ENCODE results near the gene NTM.

Gene NTM

DNA sequence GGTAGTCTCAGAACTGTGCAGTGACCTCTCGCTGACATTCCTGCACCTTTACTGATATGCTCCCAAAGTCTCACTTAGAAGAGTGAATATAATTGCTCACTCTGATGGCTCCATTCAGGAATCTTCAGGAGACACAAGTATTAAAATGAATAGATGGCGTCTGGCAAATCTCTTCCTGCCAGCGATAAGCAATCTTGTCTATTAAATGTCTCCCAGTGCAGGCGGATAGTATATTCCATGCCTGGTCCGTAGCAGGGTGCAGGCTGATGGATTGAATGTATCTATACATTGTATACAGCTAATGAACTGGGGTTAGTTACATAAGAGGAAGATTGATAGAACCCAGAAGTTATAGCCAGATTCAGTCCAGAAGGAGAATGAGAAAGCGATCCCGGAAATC lies 575.3 kb downstream of the NTM start:
- no peak for DNase-seq

GRCh38 chr11:131947511-131947910 lies 577.1 kb downstream of the NTM start:
- no peak for DNase-seq

DNA sequence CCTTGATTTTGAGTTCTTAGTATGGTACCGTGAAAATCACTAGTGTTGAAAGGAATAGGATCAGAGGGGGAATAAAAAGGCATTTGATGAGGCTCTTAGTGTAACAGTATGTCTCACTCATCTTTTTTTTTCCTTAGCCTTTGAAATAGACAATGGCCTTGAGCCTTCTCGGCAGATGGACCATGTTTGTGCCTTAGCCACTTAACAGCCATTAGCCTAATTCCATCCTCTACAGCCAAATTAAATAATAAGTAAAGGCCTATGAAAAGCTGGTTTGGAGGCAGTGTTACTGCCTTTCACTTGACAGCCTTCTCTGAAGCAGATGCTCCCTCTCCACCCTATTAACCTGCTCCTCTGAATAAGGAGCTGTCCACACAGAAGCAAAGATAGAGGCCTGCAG lies 580.7 kb downstream of the NTM start:
- DNase-seq = no peak

DNA sequence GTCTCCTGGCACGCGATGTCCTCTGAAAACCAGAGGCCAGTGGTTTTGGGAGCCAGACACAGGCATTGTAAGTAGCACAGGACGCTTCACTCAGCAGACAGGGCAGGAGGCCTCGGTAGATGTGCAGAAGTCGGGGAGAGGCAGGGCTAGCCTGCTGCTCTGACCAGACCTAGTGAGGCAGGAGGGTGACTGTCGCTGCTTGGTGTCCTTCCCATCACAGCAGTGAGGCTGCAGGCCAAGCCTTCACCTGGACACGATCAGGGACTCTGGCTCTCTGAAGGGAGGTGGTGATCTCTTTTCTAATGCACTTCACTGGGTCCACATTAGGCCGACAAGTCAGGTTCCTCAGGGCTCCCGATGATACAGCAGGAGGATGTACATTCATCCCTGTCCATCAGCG lies 583.7 kb downstream of the NTM start:
- DNase-seq = no peak

GRCh38 chr11:131955904-131956303 lies 585.5 kb downstream of the NTM start:
- no peak for DNase-seq

GRCh38 chr11:131957201-131957600 lies 586.8 kb downstream of the NTM start:
- no peak for DNase-seq

GRCh38 chr11:131957875-131958274 lies 587.5 kb downstream of the NTM start:
- no peak for DNase-seq

- no peak for DNase-seq
Measured at GRCh38 chr11:131962818-131963217, 592.4 kb downstream of the NTM start.

DNA sequence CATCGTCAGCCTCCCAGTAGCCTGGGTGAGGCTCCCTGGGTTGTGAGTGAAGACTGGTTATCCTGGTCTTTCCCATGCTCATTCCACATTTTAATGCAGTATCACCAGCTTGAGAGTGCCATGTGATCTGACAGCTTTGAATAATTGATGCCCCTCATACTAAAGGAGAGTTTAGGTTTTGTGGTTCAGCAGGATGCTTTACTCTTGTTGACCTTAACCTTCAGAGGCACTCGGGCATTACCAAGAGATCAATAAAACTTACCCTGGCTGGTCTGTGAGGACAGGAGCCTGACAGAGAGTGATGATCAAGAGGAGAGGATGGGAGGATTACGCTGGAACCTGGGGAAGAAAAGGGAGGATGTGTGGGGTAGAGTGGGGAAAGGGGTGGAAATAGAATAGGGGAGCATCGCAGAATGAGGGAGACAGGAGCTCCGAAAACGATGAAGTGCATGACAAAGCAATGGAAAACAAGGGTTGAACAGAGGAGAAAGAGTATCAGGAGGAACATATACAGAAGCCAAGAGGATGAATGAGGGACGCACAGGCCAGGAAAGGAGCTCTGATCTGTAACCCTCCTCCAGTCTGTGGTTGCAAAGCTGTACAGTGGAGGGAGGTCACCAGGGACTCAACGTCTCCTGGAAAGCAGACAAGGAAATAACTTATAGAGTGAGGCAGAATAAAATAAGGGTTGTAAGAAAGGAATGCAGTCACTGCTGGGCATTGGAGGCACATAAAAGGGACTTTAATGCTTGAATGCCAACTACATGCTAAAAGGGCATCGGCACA lies 594.5 kb downstream of the NTM start:
- no peak for DNase-seq

GRCh38 chr11:131965504-131965903 lies 595.1 kb downstream of the NTM start:
- DNase-seq = no peak

- no peak for DNase-seq
Measured at GRCh38 chr11:131966667-131967066, 596.3 kb downstream of the NTM start.

- no peak for DNase-seq
Measured at GRCh38 chr11:131969261-131969660, 598.8 kb downstream of the NTM start.

DNA sequence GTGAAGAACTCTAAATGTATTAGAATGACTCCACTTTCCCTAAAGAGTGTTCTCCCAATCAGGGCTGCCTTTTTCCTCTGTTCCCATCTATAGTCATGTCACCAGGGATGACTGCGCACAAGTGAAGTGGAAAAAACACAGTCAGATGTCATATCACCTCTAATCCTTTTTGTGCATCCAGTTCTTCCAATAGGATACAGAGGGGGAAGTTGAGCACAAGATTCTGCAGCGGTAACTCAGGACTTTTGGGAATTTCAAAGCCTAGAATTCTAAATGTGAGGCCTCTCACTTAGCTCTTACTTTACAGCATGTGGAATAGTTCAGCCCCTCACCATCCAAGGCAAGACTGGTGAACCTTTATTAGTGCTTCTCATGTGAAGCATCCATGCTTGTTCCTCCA lies 602.6 kb downstream of the NTM start:
- DNase-seq = no peak

DNA sequence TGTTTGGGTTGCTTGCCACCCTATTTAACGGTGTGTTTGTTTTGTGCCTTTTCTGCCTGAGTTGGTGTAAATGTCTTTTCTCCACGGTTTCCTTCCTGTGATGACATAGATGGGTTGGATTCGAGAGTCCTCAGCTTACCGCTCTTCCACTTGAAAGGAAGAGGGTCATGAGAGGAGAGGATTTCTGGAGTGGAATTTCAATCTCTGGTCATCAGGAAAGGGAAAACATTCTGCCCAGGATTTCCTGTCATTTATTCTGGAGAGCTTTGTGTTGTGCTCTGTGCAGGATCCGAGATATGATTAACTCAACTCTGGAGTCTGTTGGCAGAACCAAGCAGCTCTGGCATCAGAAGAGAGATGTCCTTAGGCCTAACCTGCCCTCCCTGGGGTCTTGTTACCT lies 605.2 kb downstream of the NTM start:
- DNase-seq = no peak

DNA sequence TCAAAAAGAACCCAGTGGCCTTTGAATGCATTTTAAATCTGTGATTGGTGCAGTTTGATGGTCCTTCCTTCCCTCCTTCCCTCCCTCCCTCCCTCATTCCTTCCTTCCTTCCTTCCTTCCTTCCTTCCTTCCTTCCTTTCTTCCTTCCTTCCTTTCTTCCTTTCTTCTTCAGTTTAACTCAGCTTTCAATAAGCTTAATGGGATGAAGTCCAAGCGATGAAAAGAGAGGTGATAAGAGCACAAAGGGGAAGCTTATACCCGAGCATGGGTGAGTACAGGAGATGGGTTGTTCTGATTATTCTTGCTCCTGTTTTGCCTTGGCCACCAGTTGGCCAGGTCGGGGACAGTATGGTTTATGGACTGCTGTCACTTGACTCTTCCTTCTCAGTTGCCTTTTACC lies 605.6 kb downstream of the NTM start:
- no peak for DNase-seq

- DNase-seq = no peak
Measured at GRCh38 chr11:131977231-131977630, 606.8 kb downstream of the NTM start.

DNA sequence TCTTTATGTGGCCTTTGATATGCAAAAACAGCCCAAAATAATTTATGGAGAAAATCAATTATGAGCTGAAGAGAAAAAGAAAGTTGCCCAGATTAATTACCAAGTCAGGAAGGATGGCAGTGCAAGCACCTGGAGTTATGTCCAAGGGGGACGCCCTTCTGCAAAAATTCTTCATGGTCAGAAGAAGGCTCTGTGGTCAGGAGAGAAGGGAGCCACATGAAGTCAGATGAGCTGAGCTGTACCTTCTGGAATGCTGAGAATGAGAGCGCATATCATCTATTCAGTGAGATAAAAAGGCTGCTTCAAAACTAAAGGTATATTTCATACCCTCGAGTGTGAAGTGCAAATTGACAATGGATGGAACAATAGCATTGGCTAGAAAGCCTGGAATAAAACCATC lies 607.4 kb downstream of the NTM start:
- no peak for DNase-seq

- no peak for DNase-seq
Measured at GRCh38 chr11:131978351-131978750, 607.9 kb downstream of the NTM start.

DNA sequence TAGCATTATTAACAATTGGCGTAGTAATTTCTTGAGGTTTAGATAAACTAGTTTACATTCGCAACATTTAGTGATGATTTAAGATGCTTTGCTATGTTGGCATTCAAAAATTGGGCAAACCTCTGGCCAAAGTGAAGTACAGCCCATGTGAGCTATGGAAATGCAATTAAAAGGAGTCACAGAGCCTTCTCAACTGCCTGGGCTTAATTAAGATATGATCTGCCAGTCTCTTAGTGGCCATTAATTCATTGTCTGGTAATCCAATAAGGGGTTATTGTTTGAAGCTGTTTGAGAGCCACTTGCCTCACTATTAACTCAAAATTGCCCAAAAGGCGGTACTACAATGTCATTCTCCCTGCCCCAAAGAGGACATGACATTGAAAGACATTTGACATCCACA lies 608.9 kb downstream of the NTM start:
- no peak for DNase-seq

GRCh38 chr11:131980199-131980598 lies 609.8 kb downstream of the NTM start:
- no peak for DNase-seq

- DNase-seq = no peak
Measured at GRCh38 chr11:131980888-131981668, 610.7 kb downstream of the NTM start.

DNA sequence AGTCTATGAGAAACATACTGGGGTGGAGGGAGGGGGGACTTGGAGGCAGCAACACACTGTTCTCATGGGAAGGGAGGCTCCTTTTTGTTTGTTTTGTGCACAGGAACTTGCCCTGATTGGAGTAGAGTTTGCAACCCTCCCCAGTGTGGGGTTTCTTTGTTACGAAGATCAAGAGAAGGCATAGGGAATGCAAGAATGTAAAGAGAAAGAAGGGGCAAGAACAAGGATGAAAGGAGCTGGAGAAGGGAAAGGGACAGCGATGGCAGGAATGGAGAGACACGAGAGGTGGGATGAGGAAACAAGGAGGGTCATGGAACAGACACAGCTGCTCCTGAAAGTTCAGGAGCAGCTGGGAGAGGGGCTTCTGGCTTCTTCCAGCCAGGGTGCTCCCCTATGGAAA lies 611.7 kb downstream of the NTM start:
- no peak for DNase-seq

DNA sequence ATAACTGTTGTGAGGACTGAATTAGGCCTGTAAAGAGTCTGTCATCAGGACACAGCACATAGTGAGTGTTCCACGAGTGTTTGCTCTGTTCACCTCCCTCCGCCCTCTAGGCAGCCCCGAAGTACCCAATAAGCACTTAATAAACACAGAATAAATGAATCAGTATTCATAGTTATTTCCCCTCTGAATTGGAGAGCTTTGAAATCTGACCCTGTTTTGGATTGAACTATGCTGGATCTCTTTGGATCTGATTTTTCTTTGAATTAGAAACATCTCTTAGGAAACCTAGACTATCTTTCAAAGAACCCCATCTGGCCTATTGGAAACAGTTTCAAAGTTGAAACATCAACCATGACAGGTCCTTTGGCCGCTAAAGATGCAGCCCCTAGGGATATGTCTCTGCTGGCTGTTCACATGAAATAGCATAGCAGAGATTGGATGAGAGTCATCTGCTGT lies 615.5 kb downstream of the NTM start:
- DNase-seq = no peak

GRCh38 chr11:131987703-131988102 lies 617.3 kb downstream of the NTM start:
- no peak for DNase-seq
